Measurements from ENCODE around the gene ZMYND15.

ZMYND15 gene

GRCh38 chr17:4717791-4718190, 21.8 kb upstream of the ZMYND15 start:
- no peak for DNase-seq (ENCODE audit: low spot score)

- DNase-seq (ENCODE audit: low spot score) = no peak
Observed at GRCh38 chr17:4718276-4718675, 21.4 kb upstream of the ZMYND15 start.

DNA sequence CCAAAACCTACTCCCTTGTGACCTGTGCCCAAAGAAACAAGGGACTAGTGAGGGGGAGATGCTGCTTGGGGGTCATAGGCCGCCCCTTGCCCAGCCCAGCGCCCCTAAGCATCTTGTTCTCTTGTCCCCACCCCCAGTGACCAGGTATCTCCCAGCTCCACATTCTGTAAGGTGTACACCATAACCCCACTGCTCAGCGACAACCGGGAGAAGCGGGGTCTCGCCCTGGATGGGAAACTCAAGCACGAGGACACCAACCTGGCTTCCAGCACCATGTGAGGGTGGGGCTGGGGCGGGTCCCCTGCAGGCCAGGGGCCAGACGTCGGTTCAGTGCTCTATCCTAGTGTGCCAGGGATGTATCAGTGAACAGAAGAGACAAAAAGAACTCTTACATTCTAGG, 20.5 kb upstream of the ZMYND15 start:
- DNase-seq (ENCODE audit: low spot score) = no peak

DNA sequence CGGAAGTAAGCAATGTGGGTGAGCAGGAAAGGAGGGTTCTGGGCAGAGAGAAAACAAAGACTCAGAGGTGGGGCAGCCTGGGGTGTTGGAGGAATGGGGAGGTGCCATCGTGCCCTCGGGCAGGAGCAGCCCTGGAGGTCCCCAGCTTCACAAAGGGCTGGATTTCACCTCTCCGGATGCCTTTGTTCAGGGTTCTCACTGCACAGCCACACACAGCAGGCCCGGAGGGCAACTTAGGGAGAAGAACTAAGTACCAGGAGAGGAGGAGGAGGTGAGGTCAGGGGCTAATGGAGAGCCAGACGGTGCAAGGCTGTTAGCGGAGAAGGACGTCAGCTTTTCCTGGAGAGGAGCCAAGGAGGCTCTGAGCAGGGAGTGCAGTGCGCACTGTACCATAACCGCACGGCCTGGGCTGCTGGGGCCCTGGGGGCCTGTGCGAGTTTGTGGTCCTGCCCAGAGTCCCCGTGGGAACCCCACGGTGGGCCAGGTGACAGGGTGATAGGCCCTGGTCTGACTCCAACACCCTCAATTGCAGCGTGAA, 19.9 kb upstream of the ZMYND15 start:
- no peak for DNase-seq (ENCODE audit: low spot score)

DNA sequence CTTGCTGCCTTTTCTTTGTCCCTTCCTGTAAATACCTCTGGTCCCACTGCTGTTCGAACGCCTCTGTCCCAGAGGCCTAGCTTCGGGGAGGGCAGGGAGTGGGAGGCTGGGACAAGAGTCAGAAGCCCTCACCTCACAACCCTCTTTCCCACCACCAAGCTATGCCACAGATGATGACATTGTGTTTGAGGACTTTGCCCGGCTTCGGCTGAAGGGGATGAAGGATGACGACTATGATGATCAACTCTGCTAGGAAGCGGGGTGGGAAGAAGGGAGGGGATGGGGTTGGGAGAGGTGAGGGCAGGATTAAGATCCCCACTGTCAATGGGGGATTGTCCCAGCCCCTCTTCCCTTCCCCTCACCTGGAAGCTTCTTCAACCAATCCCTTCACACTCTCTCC, 18.8 kb upstream of the ZMYND15 start:
- DNase-seq (ENCODE audit: low spot score) = no peak

GRCh38 chr17:4721203-4722135, 18.2 kb upstream of the ZMYND15 start:
- no peak for DNase-seq (ENCODE audit: low spot score)

DNA sequence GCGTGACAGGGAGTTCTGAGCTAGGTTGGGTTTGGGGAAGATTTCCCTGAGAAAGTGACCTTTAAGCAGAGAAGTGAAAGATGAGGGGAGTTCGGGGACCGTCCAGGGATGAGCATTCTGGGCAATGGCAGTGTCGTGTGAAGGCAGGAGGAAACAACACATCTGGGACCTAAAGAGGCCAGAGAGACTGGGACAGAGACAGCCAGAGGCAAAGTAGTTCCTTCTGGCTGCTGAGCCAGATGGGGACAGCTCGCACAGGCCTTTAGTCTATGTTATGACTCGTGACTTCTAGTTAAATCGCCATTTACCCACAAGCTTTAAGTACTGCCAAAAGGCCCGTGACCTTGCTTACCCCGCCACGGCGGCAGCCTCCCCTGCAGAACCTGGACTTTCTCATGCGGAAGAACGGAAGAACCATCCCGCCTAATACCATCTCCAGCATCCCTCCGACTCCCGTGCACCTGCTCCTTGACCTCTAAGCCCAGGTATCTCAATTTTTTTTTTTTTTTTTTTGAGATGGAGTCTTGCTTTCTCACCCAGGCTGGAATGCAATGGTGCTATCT, 16.9 kb upstream of the ZMYND15 start:
- no peak for DNase-seq (ENCODE audit: low spot score)

- no peak for DNase-seq (ENCODE audit: low spot score)
Observed at GRCh38 chr17:4724650-4725049, 15.0 kb upstream of the ZMYND15 start.

DNA sequence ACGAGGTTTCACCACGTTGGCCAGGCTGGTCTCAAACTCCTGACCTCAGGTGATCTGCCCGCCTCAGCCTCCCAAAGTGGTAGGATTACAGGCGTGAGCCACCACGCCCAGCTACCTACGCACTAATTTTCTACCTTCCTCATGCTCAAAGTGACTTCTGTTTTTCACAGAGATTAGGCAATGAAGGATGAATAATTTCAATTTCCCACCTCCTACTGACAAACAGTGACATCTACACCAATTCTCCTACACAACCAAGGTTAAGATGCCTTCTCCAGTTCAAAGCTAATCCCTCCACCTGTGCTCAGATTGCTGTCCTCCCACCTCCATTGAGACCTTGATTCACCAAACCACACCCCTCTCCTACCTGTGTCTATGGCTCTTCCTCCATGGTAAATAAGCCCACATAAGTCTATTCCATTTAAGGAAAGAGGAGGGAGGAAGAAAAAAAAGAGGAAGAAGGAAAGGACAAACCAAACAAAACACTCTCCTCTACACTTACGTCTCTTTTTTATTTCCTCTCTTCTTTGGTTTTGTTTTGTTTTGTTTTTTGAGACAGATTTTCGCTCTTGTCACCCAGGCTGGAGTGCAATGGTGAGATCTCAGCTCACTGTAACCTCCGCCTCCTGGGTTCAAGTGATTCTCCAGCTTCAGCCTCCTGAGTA, 13.9 kb upstream of the ZMYND15 start:
- DNase-seq (ENCODE audit: low spot score) = no peak

DNA sequence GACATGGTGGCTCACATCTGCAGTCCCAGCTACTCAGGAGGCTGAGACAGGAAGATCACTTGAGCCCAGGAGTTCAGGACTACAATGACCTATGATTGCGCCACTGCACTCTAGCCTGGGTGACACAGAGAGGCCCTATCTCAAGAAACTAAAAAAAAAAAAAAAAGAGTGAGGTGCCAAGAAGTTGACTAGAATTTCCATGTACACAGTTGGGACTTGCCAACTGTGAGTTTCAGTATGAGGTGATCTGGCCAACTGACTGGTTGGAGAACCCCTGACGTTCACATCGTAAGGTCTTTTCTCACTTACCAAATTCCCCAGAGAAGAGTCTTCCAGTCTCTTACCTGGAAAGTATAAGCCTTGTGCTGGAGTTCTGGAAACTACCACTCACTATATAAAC, 11.5 kb upstream of the ZMYND15 start:
- DNase-seq (ENCODE audit: low spot score) = peak; percentile 76

GRCh38 chr17:4733073-4733531, 6.5 kb upstream of the ZMYND15 start:
- DNase-seq (ENCODE audit: low spot score) = no peak

GRCh38 chr17:4734857-4735475, 4.7 kb upstream of the ZMYND15 start:
- DNase-seq (ENCODE audit: low spot score) = no peak

GRCh38 chr17:4735876-4736651, 3.6 kb upstream of the ZMYND15 start:
- no peak for DNase-seq (ENCODE audit: low spot score)

DNA sequence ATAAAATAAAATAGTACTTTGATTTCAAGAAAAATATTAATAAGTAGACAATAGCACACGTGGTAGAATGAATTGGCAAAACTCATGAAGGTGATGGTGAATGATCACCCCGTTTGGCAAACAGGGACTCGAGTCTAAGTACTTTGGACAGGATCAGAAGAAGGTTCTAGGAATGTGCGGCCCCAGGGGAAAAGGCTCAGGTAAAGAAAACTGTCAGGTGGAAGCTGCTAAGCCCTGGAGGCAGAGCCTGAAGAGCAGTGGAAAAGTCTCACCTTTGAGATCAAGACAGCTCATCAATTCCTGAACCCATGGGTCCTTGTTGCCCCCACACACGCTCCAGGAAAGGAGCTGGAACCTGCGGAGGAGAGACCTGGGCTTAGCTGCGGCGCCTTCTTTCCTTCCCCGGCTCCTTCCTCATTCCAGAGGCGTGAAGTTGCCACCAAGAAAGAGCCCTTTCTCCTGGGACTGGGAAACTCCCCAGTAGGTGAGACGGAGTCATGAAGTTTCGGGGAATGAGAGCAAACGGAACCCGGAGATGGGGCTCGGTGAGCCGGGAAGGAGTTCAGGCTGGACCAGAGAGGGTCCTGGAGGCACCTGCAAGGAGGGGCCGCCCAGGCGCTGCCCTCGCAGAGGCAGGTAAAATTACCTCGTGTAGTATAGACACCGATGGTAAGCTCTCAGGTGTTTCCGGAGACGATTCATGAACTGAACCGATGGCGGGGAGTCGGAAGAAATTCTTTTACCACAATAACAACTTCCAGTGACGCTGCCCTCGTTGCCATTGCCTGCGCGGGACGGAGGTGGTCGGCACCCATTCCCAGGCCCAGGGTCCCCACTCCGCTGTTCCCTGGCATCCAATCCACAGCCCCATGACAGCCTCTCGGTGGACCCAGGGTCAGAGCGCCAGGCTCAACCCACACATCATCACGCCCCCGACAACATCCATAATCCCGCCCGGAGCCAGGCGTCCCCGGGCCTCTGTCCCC, 1.2 kb upstream of the ZMYND15 start:
- DNase-seq (ENCODE audit: low spot score) = no peak

DNA sequence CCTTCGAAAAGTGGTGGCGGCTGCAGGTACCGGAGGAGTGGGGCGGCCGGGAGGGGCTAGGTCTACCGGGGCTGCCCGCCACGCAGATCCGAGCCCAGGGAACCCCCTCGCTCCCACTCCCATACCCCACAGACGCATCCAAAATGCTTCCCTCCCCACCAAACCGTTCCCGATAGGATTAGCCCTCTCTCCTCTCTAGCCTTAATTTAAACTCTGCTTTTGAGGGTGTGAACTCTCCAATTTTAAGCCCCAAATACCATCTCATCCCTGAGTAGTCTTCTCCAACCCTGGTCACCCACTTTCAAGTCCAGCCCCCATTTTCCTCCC, 355 bp downstream of the ZMYND15 start:
- no peak for DNase-seq (ENCODE audit: low spot score)

DNA sequence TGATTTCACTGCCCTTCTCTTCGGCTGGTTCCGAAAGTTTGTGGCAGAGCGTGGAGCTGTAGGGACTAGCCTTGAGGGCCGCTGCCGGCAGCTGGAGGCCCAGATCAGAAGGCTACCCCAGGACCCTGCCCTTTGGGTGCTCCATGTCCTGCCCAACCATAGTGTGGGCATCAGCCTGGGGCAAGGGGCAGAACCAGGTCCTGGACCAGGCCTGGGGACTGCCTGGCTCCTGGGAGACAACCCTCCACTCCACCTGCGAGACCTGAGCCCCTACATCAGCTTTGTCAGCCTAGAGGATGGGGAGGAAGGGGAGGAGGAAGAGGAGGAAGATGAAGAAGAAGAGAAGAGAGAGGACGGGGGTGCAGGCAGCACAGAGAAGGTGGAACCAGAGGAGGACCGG, 951 bp downstream of the ZMYND15 start:
- no peak for DNase-seq (ENCODE audit: low spot score)

- DNase-seq (ENCODE audit: low spot score) = no peak
Observed at GRCh38 chr17:4741544-4741943, 1.9 kb downstream of the ZMYND15 start.

DNA sequence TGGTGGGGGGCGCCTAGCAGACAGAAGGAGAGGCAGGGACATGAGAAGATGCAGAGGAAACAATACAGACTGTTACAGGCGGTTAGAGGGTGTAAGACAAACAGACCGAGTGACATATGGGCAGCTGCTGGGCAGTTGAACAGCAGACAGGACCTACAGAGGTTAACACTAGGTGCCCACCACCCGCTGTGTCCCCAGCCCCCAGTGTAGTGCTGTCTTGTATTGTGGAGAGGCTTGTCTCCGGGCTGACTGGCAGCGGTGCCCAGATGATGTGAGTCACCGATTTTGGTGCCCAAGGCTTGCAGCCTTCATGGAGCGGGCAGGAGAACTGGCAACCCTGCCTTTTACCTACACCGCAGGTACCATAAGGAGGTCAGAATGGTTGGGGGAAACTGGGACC, 2.5 kb downstream of the ZMYND15 start:
- DNase-seq (ENCODE audit: low spot score) = no peak

DNA sequence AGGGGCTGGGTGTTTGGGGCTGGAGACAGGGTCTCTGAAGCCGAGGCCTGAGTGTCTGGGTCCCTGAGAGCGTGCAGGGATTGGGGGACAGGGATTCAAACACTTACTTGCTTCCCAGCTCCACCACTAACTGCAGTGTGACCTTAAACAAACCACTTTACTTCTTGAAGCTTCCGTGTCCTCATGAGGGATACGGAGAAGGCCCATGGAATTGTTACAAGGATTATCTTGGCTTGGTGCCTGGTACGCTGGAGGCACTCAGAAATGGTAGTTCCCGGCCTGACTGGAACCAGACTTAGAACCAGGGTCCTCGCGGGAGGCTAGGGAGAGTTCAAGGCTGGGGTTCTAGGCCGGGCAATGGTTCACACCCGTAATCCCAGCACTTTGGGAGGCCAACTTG, 3.0 kb downstream of the ZMYND15 start:
- DNase-seq (ENCODE audit: low spot score) = no peak

DNA sequence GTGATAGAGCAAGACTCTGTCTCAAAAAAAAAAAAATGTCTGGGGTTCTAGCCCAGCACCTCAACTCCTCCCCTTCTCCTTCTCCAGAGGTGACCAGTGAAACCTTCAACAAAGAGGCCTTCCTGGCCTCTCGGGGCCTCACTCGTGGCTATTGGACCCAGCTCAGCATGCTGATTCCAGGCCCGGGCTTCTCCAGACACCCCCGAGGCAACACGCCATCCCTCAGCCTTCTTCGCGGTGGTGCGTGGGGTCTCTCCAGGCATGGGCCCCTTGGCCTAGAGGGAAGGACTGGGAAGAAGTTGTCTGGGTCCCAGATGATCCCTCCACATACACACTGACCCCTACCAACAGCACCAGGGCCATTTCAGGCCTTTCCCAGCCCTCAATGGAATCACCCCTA, 3.6 kb downstream of the ZMYND15 start:
- no peak for DNase-seq (ENCODE audit: low spot score)

Measured in activated CD4-positive, alpha-beta T cell treated with anti-CD3 and anti-CD28 coated beads, Interleukin-2, Interleukin-4, amounts not matched to agents 100 ng/mL and 50 ng/mL, durations not matched to agents 16 hours and 8 hours (primary cell).